MCF 10A (cell line): ENCODE results near the gene CCT3. TPM values are rescaled to one million over a fixed set of nuclear protein-coding genes. Genes with fewer than 3 reads are reported as not detected.
"Not testable (repeated sequence)": the region's sequence is repeated elsewhere in the genome, so short reads cannot be mapped to it uniquely, and the experiment has no call there.

Experiments used
- BruUV-seq: library from RNA; stranded (reverse); fragments of 400-500 nt; replicated peaks from 2 replicates; lab custom pipeline; 2021; lab: Mats Ljungman, UMichigan
- CTCF ChIA-PET: fragments of 300-600 bp; sonication (Branson Sonifier 250); formaldehyde crosslinking; extraction: SDS; loops from one replicate; lab custom pipeline; 2021; ENCODE audit warnings: antibody characterized with exemption, inconsistent platforms; lab: Yijun Ruan, JAX
- POLR2A ChIA-PET: fragments of 300-600, 350-650 bp; sonication (Branson Sonifier 250); formaldehyde crosslinking; extraction: SDS; loops from one replicate; lab custom pipeline; 2020; ENCODE audit warnings: antibody characterized with exemption, inconsistent platforms; lab: Yijun Ruan, JAX
- DNase-seq: peaks from one replicate; pipeline ENCODE4 v3.0.0-alpha.2; 2018; ENCODE audit not compliant: unreplicated experiment
- H3K27ac Mint-ChIP-seq: one replicate; pipeline ENCODE4 v1.8.0; 2022; ENCODE audit warnings: mild to moderate bottlenecking, low read depth, mixed read lengths; ENCODE audit not compliant: unreplicated experiment
- H3K27me3 Mint-ChIP-seq: one replicate; pipeline ENCODE4 v1.8.0; 2022; ENCODE audit warnings: mixed read lengths; ENCODE audit not compliant: insufficient read depth, unreplicated experiment
- H3K36me3 Mint-ChIP-seq: one replicate; pipeline ENCODE4 v1.8.0; 2022; ENCODE audit warnings: mild to moderate bottlenecking, moderate library complexity, mixed read lengths; ENCODE audit not compliant: insufficient read depth, unreplicated experiment
- H3K4me1 Mint-ChIP-seq: one replicate; pipeline ENCODE4 v1.8.0; 2022; ENCODE audit warnings: mixed read lengths; ENCODE audit not compliant: insufficient read depth, unreplicated experiment
- H3K4me3 Mint-ChIP-seq: one replicate; pipeline ENCODE4 v1.8.0; 2022; ENCODE audit warnings: mild to moderate bottlenecking, moderate library complexity, mixed read lengths; ENCODE audit not compliant: unreplicated experiment
- H3K9me3 Mint-ChIP-seq: one replicate; pipeline ENCODE4 v1.8.0; 2022; ENCODE audit warnings: mixed read lengths; ENCODE audit not compliant: unreplicated experiment
- CTCF ChIP-seq: fragments of 200-600 bp; IDR thresholded peaks from one replicate; pipeline ENCODE4 v1.8.0; 2022; ENCODE audit warnings: antibody characterized with exemption, mild to moderate bottlenecking; ENCODE audit not compliant: unreplicated experiment
- intact Hi-C: fragments of 100-400 bp; cut with micrococcal nuclease; formaldehyde crosslinking; loops from 2 replicates; pipeline ENCODE4 v1.14.1; 2022
- total RNA-seq: library from RNA; stranded (reverse); gene quantifications from 2 replicates; pipeline ENCODE4 v1.2.3, GENCODE V29; 2022

The CCT3 gene
- total RNA-seq, 1 experiment from 2014 or later: 574 TPM

GRCh38 chr1:156347331-156347730, 9.2 kb upstream of the CCT3 start:
- no TSS peak for BruUV-seq
- Mint-ChIP-seq H3K9me3 (no peaks in the 10 kb centered on the region), H3K27me3 (no peaks in the 10 kb centered on the region), H3K4me3 (no peak overlapping the region), H3K27ac (no peak overlapping the region), H3K4me1 (no peaks in the 10 kb centered on the region), H3K36me3 (no peaks in the 10 kb centered on the region)
- intact Hi-C loops: no loop called here
- no peak for TF ChIP-seq CTCF
- ChIA-PET POLR2A (interaction anchor here (1.6 kb wide), 1 partner anchor 110 kb away, joined by 3 read pairs; no protein-coding TSS in a partner anchor), CTCF (interaction anchor here (0.5 to 4.8 kb wide), 8 partner anchors 8 to 421 kb away, joined by 3 to 38 read pairs (median 4); no protein-coding TSS in a partner anchor)
- DNase-seq: no peak

GRCh38 chr1:156346636-156347035, 8.5 kb upstream of the CCT3 start:
- H3K4me1 Mint-ChIP-seq: no peaks in the 10 kb centered on the region
- CTCF ChIA-PET: interaction anchor here (1.2 to 4.8 kb wide), 3 partner anchors 9 to 73 kb away, joined by 4 to 38 read pairs (median 17); no protein-coding TSS in a partner anchor
- no peak for DNase-seq
- intact Hi-C loops: no loop called here
- BruUV-seq: no TSS peak
- POLR2A ChIA-PET: interaction anchor here (0.6 to 1.6 kb wide), 3 partner anchors 14 to 111 kb away, joined by 3 read pairs; no protein-coding TSS in a partner anchor
- H3K27me3 Mint-ChIP-seq: no peaks in the 10 kb centered on the region
- no peak for TF ChIP-seq CTCF
- H3K4me3 Mint-ChIP-seq: no peak overlapping the region
- no peaks in the 10 kb centered on the region for H3K36me3 Mint-ChIP-seq
- H3K9me3 Mint-ChIP-seq: no peaks in the 10 kb centered on the region
- H3K27ac Mint-ChIP-seq: no peak overlapping the region

- H3K9me3 Mint-ChIP-seq, H3K4me1 Mint-ChIP-seq, H3K36me3 Mint-ChIP-seq, H3K4me3 Mint-ChIP-seq, intact Hi-C loops, DNase-seq, H3K27me3 Mint-ChIP-seq, BruUV-seq, H3K27ac Mint-ChIP-seq: not testable (repeated sequence)
- ChIA-PET POLR2A (interaction anchor here (0.6 to 1.1 kb wide), 2 partner anchors 14 to 87 kb away, joined by 3 read pairs; no protein-coding TSS in a partner anchor), CTCF (interaction anchor here (0.5 to 4.8 kb wide), 6 partner anchors 10 to 259 kb away, joined by 3 to 38 read pairs (median 6); no protein-coding TSS in a partner anchor)
Observed at GRCh38 chr1:156346035-156346434, 7.9 kb upstream of the CCT3 start.

- H3K36me3 Mint-ChIP-seq: no peaks in the 10 kb centered on the region
- intact Hi-C loops: no loop called here
- H3K4me1 Mint-ChIP-seq: no peaks in the 10 kb centered on the region
- BruUV-seq: no TSS peak
- H3K4me3 Mint-ChIP-seq: no peak overlapping the region
- DNase-seq: no peak
- TF ChIP-seq CTCF: no peak
- no peak overlapping the region for H3K27ac Mint-ChIP-seq
- CTCF ChIA-PET: interaction anchor here (0.5 to 4.8 kb wide), 14 partner anchors 8 to 382 kb away, joined by 3 to 38 read pairs (median 3); no protein-coding TSS in a partner anchor
- no peaks in the 10 kb centered on the region for H3K27me3 Mint-ChIP-seq
- no peaks in the 10 kb centered on the region for H3K9me3 Mint-ChIP-seq
- POLR2A ChIA-PET: interaction anchor here (0.6 to 0.8 kb wide), 2 partner anchors 11 to 32 kb away, joined by 3 read pairs; no protein-coding TSS in a partner anchor
Observed at GRCh38 chr1:156344409-156344808, 6.3 kb upstream of the CCT3 start.
